ENCODE measurements around the gene SLC37A2.

Gene SLC37A2

DNA sequence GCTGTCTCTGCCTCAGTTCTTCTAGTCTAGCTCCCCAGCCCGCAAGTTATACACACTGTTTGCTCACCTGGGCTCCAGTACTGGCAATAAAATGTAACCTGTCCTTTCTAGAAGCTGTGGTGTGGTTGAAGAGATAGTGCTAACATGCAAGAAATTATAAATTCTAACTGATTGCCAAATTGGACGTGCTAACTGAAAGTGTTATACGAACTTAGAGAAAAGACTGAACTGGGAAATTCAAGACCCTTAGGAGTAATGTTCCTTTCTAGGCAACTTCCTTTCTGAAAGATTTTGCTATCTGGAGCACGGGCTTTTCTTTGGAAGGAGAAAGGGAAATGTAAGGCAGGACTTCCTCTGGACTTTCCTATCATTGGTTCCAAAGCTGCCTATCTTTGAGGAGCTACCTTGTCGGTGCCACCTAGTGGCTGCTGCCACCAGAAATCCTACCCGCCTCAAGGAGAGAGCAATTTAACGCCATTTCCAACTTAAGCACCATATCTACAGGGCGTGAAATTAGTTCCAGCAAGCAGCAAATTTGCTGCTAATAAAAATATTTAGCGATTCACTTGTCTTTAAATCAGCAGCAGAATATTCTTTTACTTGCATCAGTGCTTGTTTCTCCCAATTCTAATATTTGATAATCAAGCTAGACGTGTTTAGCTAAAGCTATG lies 61.0 kb downstream of the SLC37A2 start:
- TF ChIP-seq, protein P1, sequence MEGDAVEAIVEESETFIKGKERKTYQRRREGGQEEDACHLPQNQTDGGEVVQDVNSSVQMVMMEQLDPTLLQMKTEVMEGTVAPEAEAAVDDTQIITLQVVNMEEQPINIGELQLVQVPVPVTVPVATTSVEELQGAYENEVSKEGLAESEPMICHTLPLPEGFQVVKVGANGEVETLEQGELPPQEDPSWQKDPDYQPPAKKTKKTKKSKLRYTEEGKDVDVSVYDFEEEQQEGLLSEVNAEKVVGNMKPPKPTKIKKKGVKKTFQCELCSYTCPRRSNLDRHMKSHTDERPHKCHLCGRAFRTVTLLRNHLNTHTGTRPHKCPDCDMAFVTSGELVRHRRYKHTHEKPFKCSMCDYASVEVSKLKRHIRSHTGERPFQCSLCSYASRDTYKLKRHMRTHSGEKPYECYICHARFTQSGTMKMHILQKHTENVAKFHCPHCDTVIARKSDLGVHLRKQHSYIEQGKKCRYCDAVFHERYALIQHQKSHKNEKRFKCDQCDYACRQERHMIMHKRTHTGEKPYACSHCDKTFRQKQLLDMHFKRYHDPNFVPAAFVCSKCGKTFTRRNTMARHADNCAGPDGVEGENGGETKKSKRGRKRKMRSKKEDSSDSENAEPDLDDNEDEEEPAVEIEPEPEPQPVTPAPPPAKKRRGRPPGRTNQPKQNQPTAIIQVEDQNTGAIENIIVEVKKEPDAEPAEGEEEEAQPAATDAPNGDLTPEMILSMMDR (IDR thresholded peaks at IDR 0.05; ENCODE audit: low read depth, low read length), result peak; percentile 58
- DNase-seq (ENCODE audit: extremely low read depth, low read depth), result peak; percentile 23

DNA sequence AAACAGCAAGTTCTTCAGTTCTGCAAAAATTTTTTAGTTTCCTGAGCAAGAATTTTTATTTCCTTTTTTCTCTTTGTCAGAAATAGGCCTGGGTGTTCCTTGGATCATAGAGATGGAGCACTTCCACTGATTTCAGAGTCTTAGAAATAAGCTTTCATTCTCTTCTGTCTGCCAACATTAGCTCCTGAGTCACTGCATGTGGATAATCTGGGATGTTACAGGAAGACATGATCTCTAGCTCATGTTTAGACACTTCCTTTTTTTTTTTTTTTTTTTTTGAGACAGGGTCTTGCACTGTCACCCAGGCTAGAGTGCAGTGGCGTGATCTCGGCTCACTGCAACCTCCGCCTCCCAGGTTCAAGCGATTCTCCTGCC lies 61.5 kb downstream of the SLC37A2 start:
- TF ChIP-seq, protein P1 (IDR thresholded peaks at IDR 0.05; ENCODE audit: low read depth, low read length), result no peak

DNA sequence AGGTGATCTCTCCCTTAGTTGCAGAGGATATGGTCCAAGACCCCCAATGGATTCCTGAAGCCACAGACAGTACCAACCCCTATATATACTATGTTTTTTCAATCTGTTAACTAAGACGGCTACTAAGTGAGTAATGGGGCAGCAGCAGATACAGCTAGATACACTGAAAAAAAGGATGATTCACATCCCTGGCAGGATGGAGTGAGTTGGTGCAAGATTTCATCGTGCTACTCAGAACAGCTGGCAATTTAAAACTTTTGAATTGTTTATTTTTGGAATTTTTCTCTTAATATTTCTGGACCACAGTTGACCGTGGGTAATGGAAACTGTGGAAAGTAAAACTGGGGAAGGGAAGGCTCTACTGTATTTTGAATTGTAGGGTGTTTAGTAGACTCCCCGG lies 65.3 kb downstream of the SLC37A2 start:
- DNase-seq (ENCODE audit: extremely low read depth, low read depth), result peak; percentile 27
- TF ChIP-seq, protein P1 (IDR thresholded peaks at IDR 0.05; ENCODE audit: low read depth, low read length), result no peak

More for the DNA sequence above, 61.5 kb downstream of the SLC37A2 start:
- DNase-seq (ENCODE audit: extremely low read depth, low read depth), result no peak

DNA sequence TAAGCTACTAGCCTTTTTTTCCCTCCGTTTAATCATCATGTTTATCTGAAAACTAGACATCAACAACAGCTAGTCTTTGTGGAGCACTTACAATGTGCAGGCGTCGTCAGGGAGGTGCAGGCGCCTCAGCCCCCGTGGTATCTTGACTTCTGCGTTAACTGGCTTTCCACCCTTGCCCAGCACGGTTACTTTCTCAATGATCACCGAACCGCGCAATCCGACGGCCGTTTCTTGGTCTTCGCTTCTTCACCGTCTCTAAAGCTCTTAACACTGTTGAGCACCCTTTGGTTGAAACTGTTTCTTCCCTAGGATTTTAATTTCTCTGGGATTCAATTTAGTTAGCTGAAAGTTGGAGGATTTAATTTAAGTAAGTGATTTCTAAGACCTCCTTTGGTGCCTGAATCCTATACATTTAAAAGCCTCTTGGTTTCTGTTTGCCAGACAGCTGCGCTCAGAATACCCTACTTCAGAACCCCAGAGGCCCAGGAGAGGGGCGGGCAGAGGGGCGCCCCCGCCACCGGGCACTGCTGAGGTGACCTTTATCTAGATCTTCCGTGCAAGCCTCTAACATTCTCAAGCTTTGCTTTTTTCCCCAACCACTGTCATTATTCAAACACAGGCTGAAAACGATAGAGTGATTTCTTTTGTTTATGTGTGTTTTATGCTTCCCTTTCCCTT lies 66.3 kb downstream of the SLC37A2 start:
- TF ChIP-seq, protein P1 (IDR thresholded peaks at IDR 0.05; ENCODE audit: low read depth, low read length), result no peak
- DNase-seq (ENCODE audit: extremely low read depth, low read depth), result no peak

DNA sequence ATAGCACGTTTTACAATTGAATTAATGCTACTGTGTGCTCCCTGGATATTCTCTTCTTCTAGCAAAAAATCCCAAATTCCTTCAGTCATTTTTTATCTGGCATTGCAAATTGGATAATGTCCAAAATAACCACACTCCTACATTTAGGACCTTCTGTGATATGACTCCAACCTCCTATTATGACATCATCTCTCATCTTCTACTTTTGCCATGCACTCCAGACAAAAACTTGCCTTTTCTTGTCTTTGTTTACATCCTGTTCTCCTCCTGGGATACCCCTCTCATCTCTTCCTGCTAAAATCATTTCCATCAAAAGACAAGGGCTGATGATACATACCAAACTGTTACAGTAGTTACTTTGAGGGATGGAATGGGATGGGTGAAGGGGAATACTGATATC lies 69.0 kb downstream of the SLC37A2 start:
- no peak for DNase-seq (ENCODE audit: extremely low read depth, low read depth)
- TF ChIP-seq, protein P1 (IDR thresholded peaks at IDR 0.05; ENCODE audit: low read depth, low read length), result no peak

DNA sequence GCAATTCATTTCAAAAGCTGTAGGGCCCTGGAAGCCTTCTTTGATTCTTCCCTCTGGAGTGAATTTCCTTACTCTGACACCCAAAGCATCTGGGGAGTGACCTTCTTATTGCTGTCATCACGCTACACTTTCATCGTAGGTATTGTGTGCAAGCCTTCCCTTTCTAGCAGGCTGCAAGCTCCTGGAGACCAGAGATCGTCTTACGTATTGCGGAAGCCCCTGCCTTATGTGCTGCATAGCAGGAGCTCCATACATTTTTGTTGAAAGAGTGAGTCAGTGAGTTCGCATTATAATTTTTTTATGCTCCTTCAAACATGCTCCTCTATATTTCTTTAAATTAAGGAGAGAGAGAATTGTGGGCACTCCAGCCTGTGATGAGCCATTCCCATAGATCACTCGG lies 69.5 kb downstream of the SLC37A2 start:
- no peak for DNase-seq (ENCODE audit: extremely low read depth, low read depth)
- TF ChIP-seq, protein P1 (IDR thresholded peaks at IDR 0.05; ENCODE audit: low read depth, low read length), result no peak

DNA sequence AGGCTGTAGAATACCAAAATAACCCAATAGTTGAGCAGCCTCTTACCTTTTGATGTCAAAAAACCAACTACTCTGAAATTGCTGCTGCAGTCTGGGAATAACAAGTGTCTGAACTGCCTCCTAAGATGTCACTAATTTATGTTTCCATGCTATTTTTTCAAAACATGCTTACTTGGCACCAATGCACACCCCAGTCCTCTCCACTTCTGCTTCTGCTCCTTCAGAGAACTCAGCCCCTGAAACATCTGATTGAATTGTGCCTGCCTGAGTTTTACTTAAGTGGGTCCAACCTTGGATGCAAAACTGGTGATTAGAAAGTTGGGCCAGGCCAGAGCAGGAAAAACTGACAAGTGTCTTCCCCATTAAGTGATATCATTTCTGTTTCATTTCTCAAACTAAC lies 72.9 kb downstream of the SLC37A2 start:
- DNase-seq (ENCODE audit: extremely low read depth, low read depth), result no peak
- TF ChIP-seq, protein P1 (IDR thresholded peaks at IDR 0.05; ENCODE audit: low read depth, low read length), result no peak

Measured in AG09319 (cell line).